Measurements from ENCODE around the gene CCDC57. TPM values are rescaled to one million over a fixed set of nuclear protein-coding genes. Genes with fewer than 3 reads are reported as not detected.

The CCDC57 gene
- total RNA-seq, 1 experiment from 2014 or later = 140 TPM

GRCh38 chr17:82108496-82108945 is 104.1 kb downstream of the CCDC57 start:
- Histone ChIP-seq H3K9me2 (ENCODE audit: insufficient read depth) (no peaks in the 10 kb centered on the region), H3K9me3 (ENCODE audit: insufficient read depth, low read depth) (no peaks in the 10 kb centered on the region), H3K4me3 (no peak overlapping the region), H3K4me1 (replicated peaks; ENCODE audit: insufficient read depth) (peaks cover 49% of the 10 kb centered on the region), H3F3A (ENCODE audit: insufficient read depth, low read depth) (peaks cover 41% of the 10 kb centered on the region), H3K27me3 (ENCODE audit: insufficient read depth, low read depth) (no peaks in the 10 kb centered on the region), H3K36me3 (ENCODE audit: low read depth) (no peaks in the 10 kb centered on the region), H2AFZ (no peak overlapping the region), H3K27ac (no peak overlapping the region), H4K20me1 (ENCODE audit: insufficient read depth) (no peaks in the 10 kb centered on the region), H3K4me2 (no peak overlapping the region), H3K79me2 (ENCODE audit: low read depth) (peaks cover 10% of the 10 kb centered on the region)
- CTCF ChIA-PET = no interaction called here
- intact Hi-C loops (cut with micrococcal nuclease; ENCODE audit: unreplicated experiment) = loop anchor here (5.0 to 10.0 kb wide), 3 partner anchors 124 to 226 kb away; partner anchors contain the start of genes ALYREF, ANAPC11 and SECTM1
- DNase-seq = no peak
- POLR2A ChIA-PET (ENCODE audit: unreplicated experiment) = no interaction called here
- TF ChIP-seq CTCF (conservative IDR thresholded peaks at IDR 0.05) = no peak
- no peak for TF ChIP-seq EZH2 (IDR thresholded peaks at IDR 0.05; ENCODE audit: low read depth)
- no TSS peak for BruUV-seq (replicated peaks)

- POLR2A ChIA-PET (ENCODE audit: unreplicated experiment) = no interaction called here
Measured at GRCh38 chr17:82108038-82108437, 104.6 kb downstream of the CCDC57 start.

DNA sequence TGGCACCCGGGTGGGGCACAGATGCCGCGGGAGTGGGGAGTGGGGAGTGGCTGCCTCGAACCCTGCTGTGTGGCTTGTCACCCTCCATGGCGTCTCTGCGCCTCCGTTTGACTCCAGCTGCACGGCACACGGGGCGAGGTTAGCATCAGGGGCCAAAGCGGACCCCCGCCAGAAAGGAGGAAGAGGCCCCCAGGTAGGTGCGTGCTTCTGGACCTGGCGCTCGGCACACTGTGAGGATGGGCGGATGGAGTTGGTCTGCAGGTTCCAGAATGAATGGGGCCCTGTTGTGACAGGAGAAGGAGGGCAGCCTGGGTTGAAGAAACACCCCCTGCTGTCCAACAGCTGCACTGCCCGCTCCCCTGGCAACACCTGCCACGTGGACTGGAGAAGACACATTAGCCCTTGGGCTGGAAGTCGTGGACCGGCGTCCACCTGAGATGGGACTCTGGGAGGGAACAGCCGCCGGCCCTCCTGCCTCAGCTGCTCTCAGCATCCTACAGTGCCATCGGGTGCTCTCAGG is 105.2 kb downstream of the CCDC57 start:
- DNase-seq = no peak
- 0 out of 2 replicates have a peak overlapping the region, but pooled peaks have one; percentile 34 for H3K27ac ChIP-seq
- POLR2A ChIA-PET (ENCODE audit: unreplicated experiment) = interaction anchor here (1.7 kb wide), 1 partner anchor 12 kb away, joined by 5 read pairs; no protein-coding TSS in a partner anchor

More at GRCh38 chr17:82108038-82108437, 104.6 kb downstream of the CCDC57 start:
- no TSS peak for BruUV-seq (replicated peaks)
- no peak for TF ChIP-seq CTCF (conservative IDR thresholded peaks at IDR 0.05)
- TF ChIP-seq EZH2 (IDR thresholded peaks at IDR 0.05; ENCODE audit: low read depth) = no peak
- Histone ChIP-seq H3K27ac (no peak overlapping the region), H3K4me2 (no peak overlapping the region), H3K4me1 (replicated peaks; ENCODE audit: insufficient read depth) (peaks cover 54% of the 10 kb centered on the region), H3F3A (ENCODE audit: insufficient read depth, low read depth) (peaks cover 41% of the 10 kb centered on the region), H3K9me3 (ENCODE audit: insufficient read depth, low read depth) (no peaks in the 10 kb centered on the region), H2AFZ (no peak overlapping the region), H3K4me3 (no peak overlapping the region), H3K27me3 (ENCODE audit: insufficient read depth, low read depth) (no peaks in the 10 kb centered on the region), H4K20me1 (ENCODE audit: insufficient read depth) (no peaks in the 10 kb centered on the region), H3K9me2 (ENCODE audit: insufficient read depth) (no peaks in the 10 kb centered on the region), H3K79me2 (ENCODE audit: low read depth) (peaks cover 10% of the 10 kb centered on the region), H3K36me3 (ENCODE audit: low read depth) (no peaks in the 10 kb centered on the region)
- CTCF ChIA-PET = no interaction called here
- intact Hi-C loops (cut with micrococcal nuclease; ENCODE audit: unreplicated experiment) = loop anchor here (5.0 to 10.0 kb wide), 3 partner anchors 124 to 227 kb away; partner anchors contain the start of genes ALYREF, ANAPC11 and SECTM1
- DNase-seq = no peak

More for the DNA sequence above, 105.2 kb downstream of the CCDC57 start:
- CTCF ChIA-PET = interaction anchor here (0.6 kb wide), 1 partner anchor 40 kb away, joined by 3 read pairs; no protein-coding TSS in a partner anchor
- Histone ChIP-seq H3K4me3 (no peak overlapping the region), H2AFZ (no peak overlapping the region), H4K20me1 (ENCODE audit: insufficient read depth) (no peaks in the 10 kb centered on the region), H3K79me2 (ENCODE audit: low read depth) (peaks cover 10% of the 10 kb centered on the region), H3F3A (ENCODE audit: insufficient read depth, low read depth) (peaks cover 41% of the 10 kb centered on the region), H3K9me3 (ENCODE audit: insufficient read depth, low read depth) (no peaks in the 10 kb centered on the region), H3K27me3 (ENCODE audit: insufficient read depth, low read depth) (no peaks in the 10 kb centered on the region), H3K9me2 (ENCODE audit: insufficient read depth) (no peaks in the 10 kb centered on the region), H3K4me1 (replicated peaks; ENCODE audit: insufficient read depth) (peaks cover 57% of the 10 kb centered on the region), H3K36me3 (ENCODE audit: low read depth) (no peaks in the 10 kb centered on the region), H3K4me2 (peak overlapping the region; percentile 81; the same call in 1 of the 2 replicates)
- TF ChIP-seq CTCF (conservative IDR thresholded peaks at IDR 0.05) (no peak), EZH2 (IDR thresholded peaks at IDR 0.05; ENCODE audit: low read depth) (no peak)
- no TSS peak for BruUV-seq (replicated peaks)
- intact Hi-C loops (cut with micrococcal nuclease; ENCODE audit: unreplicated experiment) = loop anchor here (2.0 to 10.0 kb wide), 5 partner anchors 47 to 227 kb away; partner anchors contain the start of genes ALYREF, ANAPC11, DCXR and SECTM1

Measured in PC-9 (cell line).